Transverse colon (tissue), 3 donors: Measurements from ENCODE around the gene RHCG.

ENCODE experiments used
- CTCF ChIP-seq, 5 experiments: fragments of 200-600 bp in 3 of 5; fragments of 450-650 bp in 2 of 5; sonication (generic) in 3 of 5; IDR thresholded peaks; 1 replicate in 2 of 5; 2 replicates in 3 of 5; pipeline ENCODE4 v1.5.1; 2016 to 2017; ENCODE audit warnings: antibody characterized with exemption in 5 of 5, inconsistent platforms in 3 of 5, mild to moderate bottlenecking in 2 of 5, moderate library complexity in 1 of 5
- POLR2A ChIP-seq: fragments of 450-650 bp; IDR thresholded peaks from one replicate; pipeline ENCODE4 v1.6.1; 2016; ENCODE audit warnings: antibody characterized with exemption, mild to moderate bottlenecking, moderate library complexity

GRCh38 chr15:89457086-89457485 lies 39.3 kb downstream of the RHCG start:
- TF ChIP-seq CTCF (IDR thresholded peaks at IDR 0.05) (no peak), POLR2A (no peak)
